ENCODE results near the gene NSG1. TPM values are rescaled to one million over a fixed set of nuclear protein-coding genes. Genes with fewer than 3 reads are reported as not detected.

The NSG1 gene
- total and polyA plus RNA-seq, 2 of the 13 experiments (the other 11 are each of a cell fraction or from before 2014, with no cell fraction given), result not detected

- H3K79me2 ChIP-seq (ENCODE audit: insufficient read depth, low read length), result no peaks in the 10 kb centered on the region
- ChIA-PET POLR2A (no interaction called here), CTCF (ENCODE audit: low intra/inter-chr PET ratio, low total read pairs) (no interaction called here)
- ATAC-seq, result no peak
- H3K4me3 ChIP-seq (replicated peaks in 1 of 3; ENCODE audit: insufficient read depth in 1 of 3, low read depth in 2 of 3, low read length in 3 of 3), result no peak overlapping the region
- DNase-seq (ENCODE audit: low spot score), result no peak
- 47% methylated on average over 7 of the region's 23 CpGs for WGBS (ENCODE audit: low lambda C conversion rate)
- no peak for FAIRE-seq
- no peak overlapping the region for H3K27ac ChIP-seq (ENCODE audit: extremely low read length, insufficient read depth, low read length)
- no peak overlapping the region for H3K9ac ChIP-seq (ENCODE audit: insufficient read depth, low read depth, low read length)
- H4K20me1 ChIP-seq (ENCODE audit: insufficient read depth, low read length), result no peaks in the 10 kb centered on the region
- intact Hi-C loops (cut with micrococcal nuclease; ENCODE audit: unreplicated experiment) (no loop called here), in situ Hi-C loops (cut with HindIII; ENCODE audit: extremely low pct_ligation_motif_present, low pct_unique_long_range_greater_than_20kb) (no loop called here)
- no peak overlapping the region for H2AFZ ChIP-seq (ENCODE audit: low read length)
- no peaks in the 10 kb centered on the region for H3K9me3 ChIP-seq (ENCODE audit: low read length)
- H3K4me1 ChIP-seq (ENCODE audit: insufficient read depth, low read length), result no peaks in the 10 kb centered on the region
- no TSS peak for BruUV-seq (replicated peaks)
- peaks cover 7 to 48% of the 10 kb centered on the region in 2 experiments; a peak in 3 of 5 replicates for H3K27me3 ChIP-seq (ENCODE audit: control insufficient read depth in 1 of 2, insufficient read depth in 2 of 2, low read length in 2 of 2)
- no peak for TF ChIP-seq RORA (CRISPR knock-in tag; IDR thresholded peaks at IDR 0.05)
- TF ChIP-seq FOXC1 (CRISPR knock-in tag; IDR thresholded peaks at IDR 0.05; ENCODE audit: borderline replicate concordance), result no peak
- no peak for TF ChIP-seq ZNF777 (CRISPR knock-in tag; IDR thresholded peaks at IDR 0.05)
- TF ChIP-seq MTF1 (CRISPR knock-in tag; IDR thresholded peaks at IDR 0.05), result no peak
- no peak for TF ChIP-seq ZNF136 (CRISPR knock-in tag; IDR thresholded peaks at IDR 0.05; ENCODE audit: low read depth)
- TF ChIP-seq IRF2 (CRISPR knock-in tag; IDR thresholded peaks at IDR 0.05), result no peak
- TF ChIP-seq ZNF260 (CRISPR knock-in tag; IDR thresholded peaks at IDR 0.05; ENCODE audit: borderline replicate concordance, low read depth), result no peak
- no peak for TF ChIP-seq RBM22 (optimal IDR thresholded peaks at IDR 0.05; ENCODE audit: low read length)
- H3K36me3 ChIP-seq (replicated peaks in 1 of 2; ENCODE audit: control insufficient read depth in 1 of 2, insufficient read depth in 2 of 2, low read length in 2 of 2), result no peaks in the 10 kb centered on the region
- no peak overlapping the region for H3K4me2 ChIP-seq (ENCODE audit: low read depth, low read length)
Observed at GRCh38 chr4:4408576-4409335, 21.9 kb downstream of the NSG1 start.

All from HepG2 (cell line).